ENCODE results near the gene KIDINS220. TPM values are rescaled to one million over a fixed set of nuclear protein-coding genes. Genes with fewer than 3 reads are reported as not detected.
"Not testable (repeated sequence)": the region's sequence is repeated elsewhere in the genome, so short reads cannot be mapped to it uniquely, and the experiment has no call there.

KIDINS220 gene
- total RNA-seq, 1 experiment from 2014 or later = 43.1 TPM

GRCh38 chr2:8754106-8754776 is 83.2 kb downstream of the KIDINS220 start:
- no peak for DNase-seq (ENCODE audit: low read depth)

- DNase-seq (ENCODE audit: low read depth) = no peak
These were observed 83.8 kb downstream of the KIDINS220 start for GRCh38 chr2:8753609-8754008.

GRCh38 chr2:8752385-8752784 is 85.0 kb downstream of the KIDINS220 start:
- no peak for DNase-seq (ENCODE audit: low read depth)

GRCh38 chr2:8750221-8750620 is 87.2 kb downstream of the KIDINS220 start:
- DNase-seq (ENCODE audit: low read depth) = no peak

- DNase-seq (ENCODE audit: low read depth) = no peak
These were observed 94.2 kb downstream of the KIDINS220 start for GRCh38 chr2:8743261-8743660.

- DNase-seq (ENCODE audit: low read depth) = peak; percentile 34
These were observed 97.3 kb downstream of the KIDINS220 start for GRCh38 chr2:8740136-8740535.

GRCh38 chr2:8737571-8738175 is 99.7 kb downstream of the KIDINS220 start:
- DNase-seq (ENCODE audit: low read depth) = peak; percentile 80

- no peak for DNase-seq (ENCODE audit: low read depth)
These were observed 104.8 kb downstream of the KIDINS220 start for GRCh38 chr2:8732601-8733000.

GRCh38 chr2:8729939-8730338 is 107.5 kb downstream of the KIDINS220 start:
- DNase-seq (ENCODE audit: low read depth) = no peak

GRCh38 chr2:8729101-8729500 is 108.3 kb downstream of the KIDINS220 start:
- DNase-seq (ENCODE audit: low read depth) = not testable (repeated sequence)

- no peak for DNase-seq (ENCODE audit: low read depth)
These were observed 109.0 kb downstream of the KIDINS220 start for GRCh38 chr2:8728305-8729015.

GRCh38 chr2:8725838-8726237 is 111.6 kb downstream of the KIDINS220 start:
- no peak for DNase-seq (ENCODE audit: low read depth)

GRCh38 chr2:8722986-8723385 is 114.4 kb downstream of the KIDINS220 start:
- no peak for DNase-seq (ENCODE audit: low read depth)

- no peak for DNase-seq (ENCODE audit: low read depth)
These were observed 116.0 kb downstream of the KIDINS220 start for GRCh38 chr2:8721410-8721809.

GRCh38 chr2:8720741-8721140 is 116.7 kb downstream of the KIDINS220 start:
- DNase-seq (ENCODE audit: low read depth) = no peak

- DNase-seq (ENCODE audit: low read depth) = no peak
These were observed 117.9 kb downstream of the KIDINS220 start for GRCh38 chr2:8719528-8719927.

GRCh38 chr2:8714971-8715370 is 122.4 kb downstream of the KIDINS220 start:
- no peak for DNase-seq (ENCODE audit: low read depth)

- DNase-seq (ENCODE audit: low read depth) = no peak
These were observed 123.1 kb downstream of the KIDINS220 start for GRCh38 chr2:8714283-8714682.

GRCh38 chr2:8710951-8711350 is 126.5 kb downstream of the KIDINS220 start:
- no peak for DNase-seq (ENCODE audit: low read depth)

- DNase-seq (ENCODE audit: low read depth) = no peak
These were observed 127.8 kb downstream of the KIDINS220 start for GRCh38 chr2:8709611-8710010.

- no peak for DNase-seq (ENCODE audit: low read depth)
These were observed 132.5 kb downstream of the KIDINS220 start for GRCh38 chr2:8704906-8705305.

- DNase-seq (ENCODE audit: low read depth) = no peak
These were observed 135.6 kb downstream of the KIDINS220 start for GRCh38 chr2:8701681-8702379.
